Natural killer cell (primary cell): Measurements from ENCODE around the gene STK4. TPM values are rescaled to one million over a fixed set of nuclear protein-coding genes. Genes with fewer than 3 reads are reported as not detected.

Experiments used
- ATAC-seq, 3 donors: fragments of 150-1000 bp in 2 of 3; fragments of 200-7000 bp in 1 of 3; cut with Tn5 transposase; 1 replicate in 1 of 3; 2 replicates in 2 of 3; pipeline ENCODE4 v1.10.0; 2021; ENCODE audit warnings: mild to moderate bottlenecking in 2 of 3, moderate library complexity in 2 of 3
- DNase-seq, 2 donors: peaks; one replicate each; pipeline versions ENCODE4 v3.0.0 to v3.0.0-alpha.2; 2013 to 2021; ENCODE audit warnings: mixed read lengths in 1 of 2
- H3K27ac ChIP-seq: one replicate; pipeline ENCODE4 v1.5.1; 2013; ENCODE audit warnings: mild to moderate bottlenecking, low read length
- H3K27me3 ChIP-seq: one replicate; pipeline ENCODE4 v1.6.1; 2013; ENCODE audit warnings: low read length; ENCODE audit not compliant: control insufficient read depth, insufficient read depth
- H3K36me3 ChIP-seq: one replicate; pipeline ENCODE4 v1.6.1; 2013; ENCODE audit warnings: low read length; ENCODE audit not compliant: control insufficient read depth, insufficient read depth
- H3K4me1 ChIP-seq: one replicate; pipeline ENCODE4 v1.6.1; 2013; ENCODE audit warnings: low read length; ENCODE audit not compliant: control insufficient read depth, insufficient read depth
- H3K4me3 ChIP-seq: one replicate; pipeline ENCODE4 v1.5.1; 2013; ENCODE audit warnings: low read length
- H3K9me3 ChIP-seq: one replicate; pipeline ENCODE4 v1.6.1; 2013; ENCODE audit warnings: low read length; ENCODE audit not compliant: control insufficient read depth, insufficient read depth
- H3K27ac Mint-ChIP-seq, 2 donors: one replicate each; pipeline ENCODE4 v1.8.0; 2022; ENCODE audit warnings: mild to moderate bottlenecking in 2 of 2, mixed read lengths in 2 of 2, moderate library complexity in 1 of 2
- H3K27me3 Mint-ChIP-seq, 2 donors: one replicate each; pipeline ENCODE4 v1.8.0; 2022; ENCODE audit warnings: low read depth in 2 of 2, mixed read lengths in 2 of 2
- H3K36me3 Mint-ChIP-seq: one replicate; pipeline ENCODE4 v1.8.0; 2022; ENCODE audit warnings: mixed read lengths
- H3K4me1 Mint-ChIP-seq, 2 donors: one replicate each; pipeline ENCODE4 v1.8.0; 2022; ENCODE audit warnings: mixed read lengths in 2 of 2
- H3K4me3 Mint-ChIP-seq: one replicate; pipeline ENCODE4 v1.8.0; 2022; ENCODE audit warnings: mild to moderate bottlenecking, moderate library complexity, mixed read lengths
- H3K9me3 Mint-ChIP-seq, 2 donors: one replicate each; pipeline ENCODE4 v1.8.0; 2022; ENCODE audit warnings: mixed read lengths in 2 of 2
- CTCF ChIP-seq: fragments of 200-600 bp; IDR thresholded peaks from one replicate; pipeline ENCODE4 v1.8.0; 2022; ENCODE audit warnings: antibody characterized with exemption
- WGBS: methylation state at CpG from one replicate; pipeline ENCODE4 v1.1.7; 2013; ENCODE audit warnings: missing lambda C conversion rate; ENCODE audit not compliant: insufficient coverage; 5-methylcytosine and 5-hydroxymethylcytosine counted together
- intact Hi-C: fragments of 100-400 bp; cut with micrococcal nuclease; formaldehyde crosslinking; loops from one replicate; pipeline ENCODE4 v1.14.2; 2022
- total RNA-seq, 4 donors: library from RNA; stranded (reverse); fragments of 120-200 nt in 1 of 4; gene quantifications; one replicate each; pipeline versions ENCODE4 v1.2.3 to v1.2.4, GENCODE V29; 2013 to 2022

Gene STK4
- total RNA-seq, 3 donors from 2014 or later (not counting 1 experiment from before 2014, with no cell fraction given), result 351 to 394 (median 366) TPM

DNA sequence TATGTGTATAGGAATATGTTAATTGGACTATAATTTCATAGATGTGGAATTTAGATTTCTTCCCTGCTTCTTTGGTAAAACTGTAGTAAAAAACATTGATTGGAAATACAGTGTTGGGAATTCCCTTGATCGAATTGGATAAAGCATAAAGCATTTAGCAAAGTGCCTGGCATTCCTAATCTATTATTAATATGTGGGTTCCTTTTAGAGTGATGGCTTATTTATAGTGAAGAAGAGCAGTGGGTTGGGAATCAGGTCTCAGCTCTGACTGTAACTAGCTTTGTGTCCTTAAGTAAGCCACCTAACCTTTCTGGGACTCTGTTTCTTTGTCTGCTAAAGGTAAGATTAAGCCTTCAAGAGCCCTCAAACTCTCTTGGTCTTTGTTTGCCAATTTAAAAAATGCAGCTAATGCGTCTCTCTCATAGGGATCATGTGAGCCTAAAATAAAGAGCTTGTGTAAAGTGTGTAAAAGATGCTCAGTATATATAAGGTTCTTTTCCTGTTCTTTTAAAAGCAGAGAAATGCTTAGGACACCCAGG, 81.3 kb downstream of the STK4 start:
- no peak for DNase-seq
- H3K9me3 ChIP-seq, result no peaks in the 10 kb centered on the region
- Mint-ChIP-seq H3K36me3 (no peaks in the 10 kb centered on the region), H3K4me1 (peaks cover 53 to 63% of the 10 kb centered on the region in 2 donors), H3K9me3 (no peaks in the 10 kb centered on the region), H3K4me3 (no peak overlapping the region), H3K27me3 (no peaks in the 10 kb centered on the region), H3K27ac (peak overlapping the region; percentile 72 to 96)
- intact Hi-C loops, result no loop called here
- H3K4me1 ChIP-seq, result peaks cover 21% of the 10 kb centered on the region
- H3K36me3 ChIP-seq, result peaks cover 26% of the 10 kb centered on the region
- no peak overlapping the region for H3K27ac ChIP-seq
- no peak for TF ChIP-seq CTCF
- ATAC-seq, result no peak
- WGBS, result 100% methylated on average over 2 of the region's 2 CpGs
- no peaks in the 10 kb centered on the region for H3K27me3 ChIP-seq
- no peak overlapping the region for H3K4me3 ChIP-seq

- Histone ChIP-seq H3K27me3 (no peaks in the 10 kb centered on the region), H3K36me3 (peaks cover 23% of the 10 kb centered on the region), H3K4me1 (peaks cover 31% of the 10 kb centered on the region), H3K4me3 (no peak overlapping the region), H3K27ac (peak overlapping the region; percentile 4), H3K9me3 (no peaks in the 10 kb centered on the region)
- Mint-ChIP-seq H3K4me1 (peaks cover 61 to 73% of the 10 kb centered on the region in 2 donors), H3K4me3 (peak overlapping the region; percentile 75), H3K9me3 (no peaks in the 10 kb centered on the region), H3K36me3 (no peaks in the 10 kb centered on the region), H3K27me3 (no peaks in the 10 kb centered on the region), H3K27ac (peak overlapping the region; percentile 72 to 96)
- DNase-seq, result no peak
- intact Hi-C loops, result no loop called here
- ATAC-seq, result peak; percentile 16 to 57 (median 39)
- TF ChIP-seq CTCF, result no peak
- 69% methylated on average over 1 of the region's 3 CpGs for WGBS
These were observed 83.1 kb downstream of the STK4 start for GRCh38 chr20:45049438-45049837.

DNA sequence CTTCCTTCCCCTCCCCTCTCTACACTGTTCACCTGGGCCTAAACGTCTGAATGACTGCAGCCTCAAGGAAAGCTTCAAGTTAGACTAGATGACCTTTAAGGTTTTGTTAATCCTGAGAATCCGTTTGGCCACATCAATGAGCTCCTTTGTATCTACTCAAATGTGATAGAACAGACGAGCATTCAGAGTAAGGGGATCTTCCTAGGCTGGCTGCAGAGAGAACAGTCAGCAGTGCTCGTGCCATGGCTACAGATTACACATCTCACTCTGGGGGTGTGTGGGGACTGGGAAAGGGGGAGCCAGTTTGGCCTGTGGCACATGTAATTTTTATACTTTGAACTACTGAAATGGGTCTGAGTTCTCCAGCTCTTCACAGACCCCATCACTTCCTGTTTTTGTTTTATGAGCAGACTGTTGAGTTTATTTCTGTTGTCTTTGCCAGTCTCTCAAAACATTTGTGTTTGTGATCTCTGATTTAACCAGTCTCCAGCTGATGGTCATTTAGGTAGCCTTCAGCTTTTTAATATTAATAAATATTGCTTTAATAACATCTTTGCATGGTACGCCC, 83.7 kb downstream of the STK4 start:
- Histone ChIP-seq H3K4me1 (peaks cover 29% of the 10 kb centered on the region), H3K4me3 (no peak overlapping the region), H3K9me3 (no peaks in the 10 kb centered on the region), H3K27ac (peak overlapping the region; percentile 48), H3K27me3 (no peaks in the 10 kb centered on the region), H3K36me3 (peaks cover 28% of the 10 kb centered on the region)
- peak in 1 of 2 donors; percentile 20 for DNase-seq
- no peak for TF ChIP-seq CTCF
- Mint-ChIP-seq H3K27ac (peak overlapping the region; percentile 72 to 96), H3K4me3 (peak overlapping the region; percentile 75), H3K27me3 (no peaks in the 10 kb centered on the region), H3K36me3 (peaks cover 2% of the 10 kb centered on the region), H3K4me1 (peaks cover 65 to 76% of the 10 kb centered on the region in 2 donors), H3K9me3 (no peaks in the 10 kb centered on the region)
- 29% methylated on average over 4 of the region's 5 CpGs for WGBS
- intact Hi-C loops, result no loop called here
- peak in 2 of 3 donors; percentile 32 to 54 for ATAC-seq
